PC-3 (cell line): ENCODE measurements around the gene NRCAM.

Source experiments
- EZH2 ChIP-seq: fragments of 300-600 bp; sonication (generic); IDR thresholded peaks from one replicate; pipeline ENCODE4 v1.6.1; 2017; ENCODE audit warnings: antibody characterized with exemption, mild to moderate bottlenecking, low read length; ENCODE audit not compliant: unreplicated experiment
- TF ChIP-seq, protein P1 (sequence below): fragments of 300-600 bp; sonication (generic); conservative IDR thresholded peaks from 2 replicates; pipeline ENCODE4 v1.5.1; 2017; ENCODE audit warnings: antibody characterized with exemption, low read depth, mild to moderate bottlenecking, low read length

GRCh38 chr7:108454317-108454673, 1.9 kb downstream of the NRCAM start:
- TF ChIP-seq, protein P1, sequence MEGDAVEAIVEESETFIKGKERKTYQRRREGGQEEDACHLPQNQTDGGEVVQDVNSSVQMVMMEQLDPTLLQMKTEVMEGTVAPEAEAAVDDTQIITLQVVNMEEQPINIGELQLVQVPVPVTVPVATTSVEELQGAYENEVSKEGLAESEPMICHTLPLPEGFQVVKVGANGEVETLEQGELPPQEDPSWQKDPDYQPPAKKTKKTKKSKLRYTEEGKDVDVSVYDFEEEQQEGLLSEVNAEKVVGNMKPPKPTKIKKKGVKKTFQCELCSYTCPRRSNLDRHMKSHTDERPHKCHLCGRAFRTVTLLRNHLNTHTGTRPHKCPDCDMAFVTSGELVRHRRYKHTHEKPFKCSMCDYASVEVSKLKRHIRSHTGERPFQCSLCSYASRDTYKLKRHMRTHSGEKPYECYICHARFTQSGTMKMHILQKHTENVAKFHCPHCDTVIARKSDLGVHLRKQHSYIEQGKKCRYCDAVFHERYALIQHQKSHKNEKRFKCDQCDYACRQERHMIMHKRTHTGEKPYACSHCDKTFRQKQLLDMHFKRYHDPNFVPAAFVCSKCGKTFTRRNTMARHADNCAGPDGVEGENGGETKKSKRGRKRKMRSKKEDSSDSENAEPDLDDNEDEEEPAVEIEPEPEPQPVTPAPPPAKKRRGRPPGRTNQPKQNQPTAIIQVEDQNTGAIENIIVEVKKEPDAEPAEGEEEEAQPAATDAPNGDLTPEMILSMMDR: no peak
- TF ChIP-seq EZH2: no peak
